Measurements from ENCODE around the gene PRICKLE3.

- no peak for TF ChIP-seq CTCF (IDR thresholded peaks at IDR 0.05)
- no peak for TF ChIP-seq ZFX (IDR thresholded peaks at IDR 0.05; ENCODE audit: borderline replicate concordance)
Measured at GRCh38 chrX:49210406-49210805, 24.2 kb upstream of the PRICKLE3 start.
